Mesenchymal stem cell (in vitro differentiated cells and primary cell): Measurements from ENCODE around the gene MYO9A.

Experiments used
- DNase-seq: peaks from one replicate; pipeline ENCODE4 v3.0.0-alpha.2; 2013
- H2AFZ ChIP-seq: one replicate; pipeline ENCODE4 v1.6.1; 2013; ENCODE audit warnings: low read depth, mild to moderate bottlenecking, control low read depth, inconsistent platforms, low read length, moderate library complexity
- H2AK5ac ChIP-seq: 2 replicates; pipeline ENCODE4 v1.6.1; 2013; ENCODE audit warnings: low read length, moderate library complexity, mild to moderate bottlenecking, inconsistent platforms; ENCODE audit not compliant: severe bottlenecking
- H2BK120ac ChIP-seq: one replicate; pipeline ENCODE4 v1.6.1; 2013; ENCODE audit warnings: low read depth, mild to moderate bottlenecking, inconsistent platforms, low read length, moderate library complexity
- H2BK12ac ChIP-seq, 2 experiments: one replicate each; pipeline ENCODE4 v1.6.1; 2013; ENCODE audit warnings: inconsistent platforms in 2 of 2, low read length in 2 of 2, mild to moderate bottlenecking in 2 of 2, moderate library complexity in 2 of 2, control low read depth in 1 of 2
- H2BK15ac ChIP-seq: one replicate; pipeline ENCODE4 v1.6.1; 2013; ENCODE audit warnings: mild to moderate bottlenecking, low read depth, inconsistent platforms; ENCODE audit not compliant: poor library complexity, severe bottlenecking
- H2BK5ac ChIP-seq: 2 replicates; pipeline ENCODE4 v1.6.1; 2013; ENCODE audit warnings: low read depth, mild to moderate bottlenecking, low read length, control low read depth, inconsistent platforms; ENCODE audit not compliant: poor library complexity, severe bottlenecking
- H3K14ac ChIP-seq, 2 experiments: one replicate each; pipeline ENCODE4 v1.6.1; 2013; ENCODE audit warnings: inconsistent platforms in 2 of 2, low read length in 2 of 2, control low read depth in 1 of 2, mild to moderate bottlenecking in 1 of 2, moderate library complexity in 1 of 2
- H3K18ac ChIP-seq, 2 experiments: one replicate each; pipeline ENCODE4 v1.6.1; 2013; ENCODE audit warnings: inconsistent platforms in 2 of 2, low read length in 2 of 2, control low read depth in 1 of 2, low read depth in 1 of 2, mild to moderate bottlenecking in 1 of 2
- H3K23ac ChIP-seq, 2 experiments: one replicate each; pipeline ENCODE4 v1.6.1; 2013; ENCODE audit warnings: inconsistent platforms in 2 of 2, low read length in 2 of 2, mild to moderate bottlenecking in 2 of 2, moderate library complexity in 2 of 2, control low read depth in 1 of 2
- H3K27ac ChIP-seq: 2 replicates; pipeline ENCODE4 v1.5.1; 2013; ENCODE audit warnings: mild to moderate bottlenecking, moderate library complexity, low read length, control low read depth, inconsistent platforms; ENCODE audit not compliant: poor library complexity, severe bottlenecking
- H3K27me3 ChIP-seq, 2 experiments: 2 replicates each; pipeline versions ENCODE4 v1.6.1 to v1.7.0; 2013; ENCODE audit warnings: low read length in 2 of 2, mild to moderate bottlenecking in 2 of 2, moderate library complexity in 2 of 2, control low read depth in 1 of 2, inconsistent platforms in 1 of 2; ENCODE audit not compliant: control insufficient read depth in 1 of 2, insufficient read depth in 1 of 2
- H3K36me3 ChIP-seq, 2 experiments: 2 replicates each; pipeline versions ENCODE4 v1.6.1 to v1.7.0; 2013; ENCODE audit warnings: low read length in 2 of 2, control low read depth in 1 of 2, inconsistent platforms in 1 of 2, low read depth in 1 of 2, mild to moderate bottlenecking in 1 of 2; ENCODE audit not compliant: insufficient read depth in 2 of 2, control insufficient read depth in 1 of 2
- H3K4ac ChIP-seq, 2 experiments: one replicate each; pipeline ENCODE4 v1.6.1; 2013; ENCODE audit warnings: inconsistent platforms in 2 of 2, low read length in 2 of 2, mild to moderate bottlenecking in 2 of 2, moderate library complexity in 2 of 2, control low read depth in 1 of 2, low read depth in 1 of 2
- H3K4me1 ChIP-seq: 2 replicates; pipeline ENCODE4 v1.6.1; 2013; ENCODE audit warnings: low read depth, low read length, control low read depth; ENCODE audit not compliant: control insufficient read depth, insufficient read depth
- H3K4me2 ChIP-seq: 2 replicates; pipeline ENCODE4 v1.6.1; 2013; ENCODE audit warnings: low read length, mild to moderate bottlenecking, inconsistent platforms; ENCODE audit not compliant: poor library complexity, severe bottlenecking
- H3K4me3 ChIP-seq, 2 experiments: 2 replicates each; pipeline versions ENCODE4 v1.5.1 to v1.7.0; 2013; ENCODE audit warnings: low read length in 2 of 2, mild to moderate bottlenecking in 2 of 2, control low read depth in 1 of 2, low read depth in 1 of 2; ENCODE audit not compliant: insufficient read depth in 1 of 2
- H3K79me1 ChIP-seq: replicated peaks from 2 replicates; pipeline ENCODE4 v1.6.1; 2013; ENCODE audit warnings: mild to moderate bottlenecking, control low read depth, low read length, inconsistent platforms; ENCODE audit not compliant: poor library complexity, severe bottlenecking
- H3K9ac ChIP-seq: 2 replicates; pipeline ENCODE4 v1.7.0; 2013; ENCODE audit warnings: mild to moderate bottlenecking, low read length, moderate library complexity
- H3K9me3 ChIP-seq: 2 replicates; pipeline ENCODE4 v1.7.0; 2013; ENCODE audit warnings: mild to moderate bottlenecking, low read length; ENCODE audit not compliant: control insufficient read depth
- H4K8ac ChIP-seq: one replicate; pipeline ENCODE4 v1.6.1; 2013; ENCODE audit warnings: inconsistent platforms, mild to moderate bottlenecking, low read length, moderate library complexity
- H4K91ac ChIP-seq: one replicate; pipeline ENCODE4 v1.6.1; 2013; ENCODE audit warnings: mild to moderate bottlenecking, low read length, inconsistent platforms
- WGBS: methylation state at CpG from one replicate; pipeline ENCODE4 v1.1.7; 2013; ENCODE audit warnings: mixed read lengths; 5-methylcytosine and 5-hydroxymethylcytosine counted together

The MYO9A gene

DNA sequence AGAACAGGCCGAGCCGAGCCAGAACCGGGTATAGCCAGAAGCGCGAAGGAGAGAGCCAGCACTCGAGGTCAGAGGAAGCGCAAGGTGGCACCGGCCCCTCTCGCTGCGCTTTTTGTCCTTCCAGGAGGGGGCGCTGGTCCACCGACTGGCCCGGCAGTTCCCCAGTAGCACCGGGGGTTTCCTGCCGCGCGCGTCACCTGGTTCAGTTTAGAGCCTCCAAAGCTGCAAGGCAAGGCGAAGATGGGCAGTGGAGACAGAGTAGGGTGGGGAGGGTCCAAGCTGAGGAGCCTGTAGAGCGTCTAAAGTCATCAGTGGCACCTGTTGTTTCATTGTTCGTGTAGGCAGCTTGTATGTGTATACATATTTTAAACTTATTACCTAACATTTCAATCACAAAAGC lies 315.2 kb downstream of the MYO9A start:
- Histone ChIP-seq H3K14ac (no peak overlapping the region), H3K9ac (no peak overlapping the region), H4K91ac (no peak overlapping the region), H3K79me1 (no peaks in the 10 kb centered on the region), H3K18ac (no peak overlapping the region), H2BK5ac (no peak overlapping the region), H2BK15ac (no peak overlapping the region), H2AK5ac (peak overlapping the region; percentile 8), H3K36me3 (peaks cover 0 to 4% of the 10 kb centered on the region in 2 experiments), H4K8ac (no peak overlapping the region), H3K27me3 (peaks cover 0 to 2% of the 10 kb centered on the region in 2 experiments), H3K4ac (no peak overlapping the region), H3K23ac (no peak overlapping the region), H3K27ac (no peak overlapping the region), H3K4me1 (peaks cover 31% of the 10 kb centered on the region), H3K4me2 (no peak overlapping the region), H3K4me3 (no peak overlapping the region), H3K9me3 (no peaks in the 10 kb centered on the region), H2BK12ac (no peak overlapping the region), H2BK120ac (no peak overlapping the region), H2AFZ (no peak overlapping the region)
- WGBS: 35% methylated on average over 18 of the region's 21 CpGs
- no peak for DNase-seq

DNA sequence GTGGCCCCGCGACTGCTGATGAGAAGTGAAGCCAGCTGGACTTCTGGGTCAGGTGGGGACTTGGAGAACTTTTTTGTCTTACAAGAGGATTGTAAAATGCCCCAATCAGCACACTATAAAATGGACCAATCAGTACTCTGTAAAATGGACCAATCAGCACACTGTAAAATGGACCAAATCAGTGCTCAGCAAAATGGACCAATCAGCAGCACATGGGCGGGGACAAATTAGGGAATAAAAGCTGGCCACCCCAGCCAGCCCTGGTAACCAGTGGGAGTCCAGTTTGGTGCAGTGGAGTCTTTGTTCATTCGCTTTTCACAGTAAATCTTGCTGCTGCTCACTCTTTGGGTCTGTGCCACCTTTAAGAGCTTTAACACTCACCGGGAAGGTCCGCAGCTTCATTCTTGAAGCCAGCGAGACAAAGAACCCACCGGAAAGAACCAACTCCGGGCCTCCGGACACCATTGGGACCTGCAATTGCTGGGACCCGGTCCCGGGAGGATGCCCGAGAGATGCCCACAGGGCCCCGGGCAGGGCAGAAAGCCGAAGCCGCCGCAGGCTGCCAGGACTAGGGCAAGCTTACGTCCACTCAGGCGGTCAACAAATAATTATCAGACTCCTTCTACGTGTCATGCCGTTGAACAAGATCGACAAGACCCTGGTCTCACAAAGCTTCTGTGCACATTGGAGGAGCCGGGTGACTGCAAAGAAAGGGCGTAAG lies 315.9 kb downstream of the MYO9A start:
- Histone ChIP-seq H3K18ac (no peak overlapping the region), H2BK5ac (no peak overlapping the region)

DNA sequence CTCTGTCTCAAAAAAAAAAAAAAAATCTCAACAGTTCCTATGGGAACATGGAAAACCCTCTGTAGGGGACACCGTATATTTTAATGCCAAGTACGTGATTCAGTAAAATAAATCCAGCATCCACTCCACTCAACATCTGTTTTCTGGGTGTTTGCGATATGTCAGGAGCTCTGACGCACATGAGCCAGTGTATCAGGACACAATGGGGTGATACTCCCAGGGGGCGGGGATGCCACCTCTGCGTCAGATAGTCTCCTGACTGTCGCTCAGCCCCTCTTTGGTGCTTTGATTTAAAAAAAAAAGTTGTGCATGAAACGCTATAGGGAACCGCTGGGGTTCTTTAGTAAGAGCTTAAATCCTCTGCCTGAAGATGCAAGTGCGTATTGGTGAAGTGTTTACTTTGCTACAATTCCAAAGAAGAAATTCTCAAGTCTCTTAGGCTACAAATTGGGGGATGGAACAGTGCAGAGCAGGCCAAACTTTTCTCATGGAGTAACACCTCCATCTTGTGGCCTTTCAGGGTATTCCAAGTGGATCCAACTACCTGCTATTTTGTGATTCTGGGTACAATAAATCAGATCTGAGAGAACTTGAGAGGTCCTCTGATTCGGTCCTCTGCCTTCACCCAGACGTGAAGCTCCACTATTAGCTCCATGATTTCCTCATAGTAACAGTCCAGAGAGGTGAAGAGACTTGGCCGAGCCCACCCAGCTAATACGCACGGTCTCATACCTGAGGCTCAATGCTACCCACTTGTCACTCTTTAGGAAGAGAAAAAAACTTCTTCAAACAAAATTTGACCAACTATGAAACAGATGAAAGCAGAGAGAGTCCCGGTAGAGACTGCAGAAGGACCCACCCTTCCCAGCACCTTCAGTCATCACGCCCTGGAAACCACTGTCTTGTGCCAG lies 316.9 kb downstream of the MYO9A start:
- Histone ChIP-seq H2BK120ac (no peak overlapping the region), H3K4me1 (peaks cover 17% of the 10 kb centered on the region), H3K4me3 (no peak overlapping the region), H3K9ac (no peak overlapping the region), H4K91ac (no peak overlapping the region), H3K79me1 (no peaks in the 10 kb centered on the region), H3K36me3 (peaks cover 0 to 4% of the 10 kb centered on the region in 2 experiments), H2AK5ac (peak overlapping the region; percentile 98), H2AFZ (no peak overlapping the region), H3K4ac (no peak overlapping the region), H3K14ac (no peak overlapping the region), H2BK12ac (no peak overlapping the region), H3K27ac (peak overlapping the region; percentile 17), H3K4me2 (peak overlapping the region; percentile 1), H4K8ac (no peak overlapping the region), H3K18ac (no peak overlapping the region), H2BK5ac (peak overlapping the region; percentile 39), H2BK15ac (no peak overlapping the region), H3K9me3 (no peaks in the 10 kb centered on the region), H3K23ac (no peak overlapping the region), H3K27me3 (no peaks in the 10 kb centered on the region)
- peak; percentile 83 for DNase-seq
- WGBS: 65% methylated on average over 16 of the region's 17 CpGs

More for the DNA sequence above, 315.9 kb downstream of the MYO9A start:
- Histone ChIP-seq H3K14ac (no peak overlapping the region), H3K4me3 (peak overlapping the region in 1 of 2 experiments; percentile 6), H2AK5ac (peak overlapping the region; percentile 42), H3K27ac (no peak overlapping the region), H2AFZ (no peak overlapping the region), H3K27me3 (no peaks in the 10 kb centered on the region), H3K9me3 (no peaks in the 10 kb centered on the region), H3K79me1 (no peaks in the 10 kb centered on the region), H2BK15ac (no peak overlapping the region), H4K8ac (no peak overlapping the region), H4K91ac (no peak overlapping the region), H3K23ac (no peak overlapping the region), H2BK12ac (no peak overlapping the region), H3K9ac (no peak overlapping the region), H3K4ac (no peak overlapping the region), H3K4me2 (no peak overlapping the region), H2BK120ac (no peak overlapping the region), H3K36me3 (peaks cover 0 to 4% of the 10 kb centered on the region in 2 experiments), H3K4me1 (peaks cover 25% of the 10 kb centered on the region)
- no peak for DNase-seq
- WGBS: 90% methylated on average over 24 of the region's 24 CpGs

DNA sequence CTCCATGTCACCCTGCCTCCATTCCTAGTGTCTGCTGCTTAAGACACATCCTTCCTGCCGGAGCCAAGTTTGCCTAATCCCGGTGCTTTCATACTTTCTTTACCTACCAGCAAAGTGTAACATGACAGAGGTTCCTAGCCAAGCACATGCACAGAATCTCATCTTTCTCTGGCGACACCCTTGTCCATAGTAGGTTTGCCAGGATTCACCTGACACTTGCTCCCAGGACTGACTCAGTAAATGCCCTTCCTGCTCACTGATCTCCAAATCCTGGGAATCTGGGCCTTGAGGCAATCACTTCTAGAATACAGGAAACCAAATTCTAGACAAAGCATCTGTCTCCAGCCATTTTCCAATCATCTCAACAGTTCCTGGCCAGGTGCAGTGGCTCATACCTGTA lies 317.8 kb downstream of the MYO9A start:
- H4K91ac ChIP-seq: no peak overlapping the region
- H2BK12ac ChIP-seq: no peak overlapping the region
- peaks cover 0 to 4% of the 10 kb centered on the region in 2 experiments for H3K36me3 ChIP-seq
- no peak overlapping the region for H3K14ac ChIP-seq
- H3K9me3 ChIP-seq: no peaks in the 10 kb centered on the region
- H3K79me1 ChIP-seq: no peaks in the 10 kb centered on the region
- no peak overlapping the region for H3K4me3 ChIP-seq
- H3K9ac ChIP-seq: no peak overlapping the region
- H4K8ac ChIP-seq: no peak overlapping the region
- no peak overlapping the region for H2AFZ ChIP-seq
- peak overlapping the region in 1 of 2 experiments; percentile 3 for H3K18ac ChIP-seq
- no peak overlapping the region for H2BK15ac ChIP-seq
- H3K27me3 ChIP-seq: no peaks in the 10 kb centered on the region
- H3K4me1 ChIP-seq: peaks cover 15% of the 10 kb centered on the region
- no peak overlapping the region for H3K23ac ChIP-seq
- H3K27ac ChIP-seq: no peak overlapping the region
- H3K4me2 ChIP-seq: no peak overlapping the region
- WGBS: 95% methylated on average over 3 of the region's 3 CpGs
- no peak overlapping the region for H2BK5ac ChIP-seq
- H2BK120ac ChIP-seq: no peak overlapping the region
- no peak overlapping the region for H3K4ac ChIP-seq
- H2AK5ac ChIP-seq: peak overlapping the region; percentile 79
- no peak for DNase-seq
